HTR-8/SVneo (cell line): ENCODE data around the gene RORC.

Source experiments
- DNase-seq: peaks from one replicate; pipeline ENCODE4 v3.0.0; 2011; ENCODE audit warnings: low spot score, mixed read lengths; ENCODE audit not compliant: insufficient read length
- FAIRE-seq: peaks from 2 replicates; lab custom pipeline; 2011; peaks lifted over from hg19 to GRCh38; lab: Jason Lieb, UNC

The RORC gene

DNA sequence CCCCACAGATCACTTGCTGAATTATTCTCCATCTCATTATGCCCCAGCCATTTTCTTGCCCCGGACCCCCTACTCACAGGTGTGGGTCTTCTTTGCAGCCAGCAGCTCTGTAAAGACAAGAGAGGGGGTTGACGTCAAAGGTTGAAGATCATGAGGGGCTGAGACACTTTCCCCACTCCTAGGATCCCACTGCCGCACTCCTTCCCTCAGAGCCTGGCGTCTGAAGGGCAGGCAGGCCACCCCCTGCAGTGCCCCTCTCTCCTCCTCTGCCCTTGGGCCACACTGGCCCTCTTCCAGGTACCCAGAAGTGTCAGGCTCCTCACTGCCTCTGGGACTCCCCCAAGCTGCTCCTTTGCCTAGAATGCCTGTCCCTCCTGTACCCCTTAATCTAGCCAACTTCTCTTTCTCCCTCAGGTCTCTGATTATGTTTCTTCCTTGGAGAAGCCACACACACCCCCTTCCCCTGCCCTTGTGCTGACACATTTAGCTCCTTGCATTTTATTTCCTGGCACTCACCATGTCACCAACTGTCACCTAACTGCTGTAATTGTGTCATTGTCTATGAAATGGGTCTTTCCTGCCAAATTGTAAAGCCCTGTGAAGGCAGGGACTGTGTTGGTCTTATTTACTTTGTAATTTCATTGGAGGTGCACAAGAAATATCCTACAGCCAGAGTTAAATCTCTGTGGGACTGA lies 2.1 kb downstream of the RORC start:
- no peak for DNase-seq
- FAIRE-seq = no peak

DNA sequence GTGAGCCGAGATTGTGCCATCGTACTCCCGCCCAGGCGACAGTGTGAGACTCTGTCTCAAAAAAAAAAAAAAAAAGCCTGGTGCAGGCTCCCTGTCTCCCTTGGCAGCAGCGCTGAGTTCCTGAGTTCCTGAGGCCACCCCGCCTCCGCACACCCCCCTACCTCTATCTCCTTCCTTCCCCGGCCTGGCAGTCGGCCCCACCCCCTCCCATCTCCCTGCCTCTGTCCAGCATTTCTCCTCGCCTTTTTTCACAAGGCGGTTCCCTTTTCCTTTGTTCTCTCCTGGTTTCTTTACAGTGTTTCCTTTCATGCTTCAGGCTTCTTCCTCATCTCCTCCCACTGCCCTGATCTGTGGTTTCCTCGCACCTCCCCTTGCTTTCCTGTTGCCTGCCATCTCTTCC lies 2.7 kb downstream of the RORC start:
- DNase-seq = peak; percentile 64
- FAIRE-seq = no peak

DNA sequence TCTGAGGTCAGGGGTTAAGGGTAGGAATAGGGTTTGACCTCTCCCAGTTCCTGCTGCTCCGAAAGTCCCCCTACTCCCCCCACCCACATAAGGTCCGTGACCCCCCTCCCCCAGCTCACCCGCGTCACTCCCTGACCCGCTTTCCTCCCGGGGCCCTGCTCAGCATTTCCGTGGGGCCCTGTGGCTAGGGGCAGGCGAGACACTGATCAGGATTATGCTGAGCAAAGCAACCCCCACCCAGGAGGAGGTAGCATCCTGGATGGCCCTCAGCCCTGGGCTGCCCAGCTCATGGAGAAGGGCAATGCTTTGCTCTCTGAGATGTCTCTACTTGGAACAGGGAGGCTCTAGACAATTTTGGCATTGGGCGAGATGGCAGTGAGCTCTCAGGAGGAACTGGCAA lies 3.7 kb downstream of the RORC start:
- FAIRE-seq = no peak

DNA sequence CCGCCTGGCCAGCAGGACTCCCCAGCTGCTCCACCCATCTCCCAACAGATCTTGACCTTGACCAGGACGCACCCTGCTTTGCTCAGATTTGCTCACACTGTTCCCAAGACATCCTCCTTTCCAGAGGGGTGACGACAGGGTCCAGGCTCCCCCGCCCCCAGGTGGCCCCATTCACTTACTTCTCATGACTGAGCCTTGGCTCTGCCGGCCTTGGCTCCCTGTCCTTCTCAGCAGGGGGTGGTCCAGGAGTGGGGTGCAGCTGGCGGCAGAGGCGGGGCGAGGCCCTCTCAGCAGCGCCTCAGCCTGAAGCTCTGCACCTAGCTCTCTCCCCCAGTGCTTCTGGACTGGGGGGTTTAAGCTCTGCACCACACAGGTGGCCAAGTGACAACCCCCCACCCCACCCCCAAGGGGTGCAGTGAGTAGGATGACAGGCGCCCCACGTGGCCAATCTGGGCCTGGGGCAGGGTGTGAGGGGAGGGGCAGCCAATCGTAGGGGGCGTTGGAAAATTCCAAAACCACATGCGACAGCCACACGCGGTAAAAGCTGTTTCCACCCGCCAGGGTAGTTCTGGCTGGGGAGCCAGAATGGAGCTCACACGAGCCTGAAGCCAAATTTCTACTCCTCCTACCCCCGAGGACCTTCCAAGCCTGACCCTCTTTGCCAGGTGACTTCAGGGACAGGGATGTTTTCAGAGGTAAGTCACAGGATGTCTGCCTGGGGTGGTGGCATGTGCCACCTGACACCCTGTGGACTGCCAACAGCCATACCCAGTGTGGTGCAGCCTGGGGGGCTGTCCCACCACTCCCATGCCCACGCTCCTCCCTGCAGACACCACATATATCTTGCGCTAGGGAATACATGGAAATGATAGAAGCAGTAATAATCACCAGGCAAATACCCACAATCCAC lies 5.6 kb downstream of the RORC start:
- FAIRE-seq (no peak), DNase-seq (no peak)

More for the DNA sequence above, 3.7 kb downstream of the RORC start:
- DNase-seq = no peak

DNA sequence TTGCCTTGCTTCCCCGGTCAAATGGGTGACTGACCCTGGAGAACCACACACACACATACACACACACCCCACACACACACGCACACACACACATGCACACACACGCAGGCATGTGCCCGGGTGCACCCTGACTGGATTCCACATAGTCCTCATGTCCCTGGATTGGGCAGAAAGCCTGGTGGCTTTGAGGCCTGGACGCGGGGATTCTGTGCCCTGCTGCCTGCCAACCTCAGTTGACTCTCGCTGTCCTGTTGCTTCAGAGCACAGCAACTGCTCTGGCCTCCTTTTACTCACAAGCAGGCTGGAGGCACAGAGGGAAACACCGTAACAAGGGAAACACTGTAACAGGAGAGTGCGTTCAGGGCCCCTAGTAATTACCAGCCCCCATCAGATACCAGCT lies 6.4 kb downstream of the RORC start:
- FAIRE-seq (no peak), DNase-seq (no peak)

DNA sequence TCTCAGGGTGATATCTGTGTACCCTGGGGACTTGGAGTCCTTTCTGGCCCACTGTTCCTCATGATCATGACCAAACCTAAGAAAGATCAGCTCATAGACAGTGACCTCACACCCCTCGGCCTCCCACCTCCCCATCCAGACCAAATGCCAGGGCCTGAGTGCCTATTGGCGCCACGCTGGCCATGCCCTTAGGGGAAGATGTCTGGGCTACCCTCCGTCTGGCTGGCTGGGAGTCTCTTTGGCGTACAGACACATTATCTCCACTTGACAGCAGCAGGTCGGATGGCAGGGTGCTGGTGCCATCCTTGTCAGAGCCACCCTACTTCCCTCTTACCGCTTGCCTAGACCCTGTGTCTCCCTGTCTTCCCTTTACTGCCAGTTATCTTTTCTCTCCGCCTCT lies 8.4 kb downstream of the RORC start:
- DNase-seq (no peak), FAIRE-seq (no peak)

DNA sequence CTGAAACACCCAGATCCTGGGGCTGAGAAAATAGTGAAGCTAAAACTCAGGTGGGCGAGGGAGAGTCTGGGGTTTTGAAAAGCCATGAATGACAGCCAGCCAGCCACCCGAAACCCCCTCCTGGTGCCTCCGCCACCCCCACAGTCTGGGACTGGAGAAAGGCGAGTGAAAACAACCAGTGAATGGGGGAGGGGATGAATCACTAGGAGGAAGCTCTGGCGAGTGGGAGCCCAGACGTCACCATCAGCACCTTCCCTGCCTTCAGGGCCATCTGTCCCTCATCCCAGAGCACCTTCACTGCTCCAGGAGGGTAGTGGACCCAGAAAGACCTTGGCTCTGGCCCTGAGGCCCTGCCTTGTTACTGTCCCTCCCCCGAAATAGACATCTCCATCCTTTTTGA lies 9.2 kb downstream of the RORC start:
- DNase-seq = no peak
- no peak for FAIRE-seq

DNA sequence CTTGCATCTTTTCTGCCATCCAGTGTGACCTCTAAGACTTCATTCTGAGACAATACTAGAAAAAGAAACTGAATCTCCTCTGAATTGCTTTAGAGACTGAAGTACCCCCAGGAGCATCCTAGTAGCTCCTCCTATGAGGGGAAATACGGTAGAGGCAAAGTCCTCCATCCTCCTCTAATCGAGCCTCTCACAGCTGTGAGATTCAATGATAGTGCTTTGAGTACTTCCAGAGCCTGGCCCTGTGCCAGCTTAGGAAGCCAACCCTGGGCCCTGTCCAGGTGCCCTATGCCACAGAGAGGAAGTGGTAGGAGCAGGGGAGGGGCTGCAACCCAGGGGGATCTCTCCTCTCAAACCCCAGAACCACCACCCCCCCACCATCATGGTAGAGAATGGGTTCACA lies 10.7 kb downstream of the RORC start:
- no peak for FAIRE-seq

DNA sequence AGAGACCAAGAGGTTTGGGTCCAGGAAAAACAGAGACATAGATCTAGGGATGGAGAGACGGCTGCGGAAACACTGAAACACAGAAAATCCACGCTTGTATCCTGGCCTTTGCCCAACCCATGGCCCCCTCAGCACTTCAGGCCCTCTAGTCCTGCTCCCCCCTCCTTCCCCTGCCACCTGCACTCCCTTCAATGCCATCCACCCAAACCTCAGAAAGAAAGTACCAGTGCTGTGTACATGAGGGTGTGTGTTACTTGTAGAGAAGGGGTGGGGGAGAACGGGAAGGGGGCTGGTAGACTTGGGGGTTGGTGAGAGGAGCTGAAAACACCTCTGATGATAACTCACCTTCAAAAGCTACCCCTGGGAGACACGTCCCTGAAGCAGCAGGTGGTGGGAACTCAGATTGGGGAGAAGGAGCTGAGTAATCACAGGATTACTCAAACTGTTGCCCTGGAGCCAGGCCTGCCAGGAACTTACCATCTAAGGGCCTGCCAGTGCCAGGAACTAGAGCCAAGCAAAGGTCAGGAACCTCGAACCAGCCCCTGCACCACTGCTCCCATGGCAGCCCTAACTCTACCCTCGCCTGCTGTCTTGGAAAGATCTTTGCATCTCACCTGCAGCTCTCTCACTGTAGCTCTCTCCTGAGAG lies 11.5 kb downstream of the RORC start:
- FAIRE-seq (no peak), DNase-seq (no peak)

More for the DNA sequence above, 10.7 kb downstream of the RORC start:
- DNase-seq = no peak

DNA sequence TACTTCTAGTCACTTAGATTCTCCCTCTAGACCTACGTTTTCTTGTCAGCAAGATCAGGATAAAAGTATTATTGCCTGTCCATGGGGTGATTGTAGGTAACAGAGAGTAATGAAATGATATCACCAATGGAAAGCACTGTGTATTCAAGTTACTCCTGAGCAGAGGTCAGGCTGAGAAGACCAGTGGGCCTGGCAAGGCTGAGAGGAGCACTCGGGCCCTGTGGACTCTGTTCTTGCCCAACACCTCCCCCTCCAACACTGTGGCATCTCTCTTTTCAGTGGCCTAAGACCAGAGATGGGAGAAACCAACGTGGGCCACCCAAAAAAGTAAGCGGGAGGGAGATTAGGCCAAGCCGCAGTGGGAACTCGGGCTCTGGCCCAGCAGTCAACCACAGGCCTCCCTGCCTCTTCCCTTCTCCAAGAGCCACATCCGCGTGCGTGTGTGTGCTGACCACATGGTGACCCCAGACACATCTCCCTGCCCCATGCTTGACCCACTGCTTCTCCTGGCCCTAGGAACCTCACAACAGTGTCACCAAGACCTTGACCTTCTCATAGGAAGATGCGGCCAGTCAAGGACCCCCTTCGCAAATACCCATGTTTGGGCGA lies 12.3 kb downstream of the RORC start:
- FAIRE-seq = no peak

DNA sequence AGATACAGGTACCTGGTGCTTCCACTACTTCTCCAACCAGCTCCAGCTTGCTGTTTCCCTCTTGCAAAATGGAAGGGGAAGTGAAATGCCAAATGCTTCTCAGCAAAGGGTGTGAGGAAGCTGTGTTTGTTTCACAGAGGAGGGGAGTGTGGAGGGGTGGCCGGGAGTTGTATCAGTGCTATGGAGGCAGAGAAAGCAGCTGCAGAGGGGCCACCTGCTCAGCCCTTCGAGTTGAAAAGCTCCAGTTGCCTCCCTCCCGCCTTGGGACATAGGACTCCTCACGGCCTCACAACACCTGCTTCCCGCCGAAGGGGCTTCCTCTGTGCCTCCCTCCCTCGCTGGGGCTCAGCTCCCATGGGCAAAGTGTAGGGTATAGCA lies 14.3 kb downstream of the RORC start:
- no peak for DNase-seq
- no peak for FAIRE-seq

More for the DNA sequence above, 12.3 kb downstream of the RORC start:
- no peak for DNase-seq

DNA sequence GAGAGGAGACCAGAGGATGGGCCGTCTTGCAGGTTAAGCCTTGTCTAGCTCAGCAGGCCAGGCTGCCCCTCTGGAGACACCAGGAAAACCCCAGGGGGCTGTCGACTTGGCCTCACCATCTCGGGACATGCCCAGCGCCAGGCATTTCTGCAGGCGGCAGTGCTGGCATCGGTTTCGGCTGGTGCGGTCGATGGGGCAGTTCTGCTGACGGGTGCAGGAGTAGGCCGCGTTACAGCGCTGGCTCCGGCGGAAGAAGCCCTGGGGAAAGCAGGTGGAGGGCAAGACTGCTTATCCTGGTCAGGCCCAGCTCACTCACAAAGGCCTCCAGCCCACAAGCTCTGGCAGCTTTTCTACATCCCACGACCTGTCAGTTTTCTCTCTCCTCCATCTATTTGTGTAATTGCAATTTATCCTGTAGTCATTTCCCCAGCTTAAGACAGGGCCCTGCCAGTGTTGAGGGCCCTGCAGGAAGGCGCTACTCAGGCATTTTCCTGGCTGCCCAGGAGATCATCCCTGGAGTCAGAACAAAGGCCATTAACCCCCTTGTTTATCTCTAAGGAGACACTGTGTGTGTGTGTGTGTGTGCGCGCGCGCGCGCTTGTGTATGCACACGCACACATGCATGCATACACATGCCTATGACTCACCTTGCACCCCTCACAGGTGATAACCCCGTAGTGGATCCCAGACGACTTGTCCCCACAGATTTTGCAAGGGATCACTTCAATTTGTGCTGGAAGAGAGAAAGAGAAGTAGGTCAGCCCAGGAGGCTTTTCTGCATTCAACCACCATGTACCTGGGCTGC lies 14.9 kb downstream of the RORC start:
- FAIRE-seq (no peak), DNase-seq (no peak)

DNA sequence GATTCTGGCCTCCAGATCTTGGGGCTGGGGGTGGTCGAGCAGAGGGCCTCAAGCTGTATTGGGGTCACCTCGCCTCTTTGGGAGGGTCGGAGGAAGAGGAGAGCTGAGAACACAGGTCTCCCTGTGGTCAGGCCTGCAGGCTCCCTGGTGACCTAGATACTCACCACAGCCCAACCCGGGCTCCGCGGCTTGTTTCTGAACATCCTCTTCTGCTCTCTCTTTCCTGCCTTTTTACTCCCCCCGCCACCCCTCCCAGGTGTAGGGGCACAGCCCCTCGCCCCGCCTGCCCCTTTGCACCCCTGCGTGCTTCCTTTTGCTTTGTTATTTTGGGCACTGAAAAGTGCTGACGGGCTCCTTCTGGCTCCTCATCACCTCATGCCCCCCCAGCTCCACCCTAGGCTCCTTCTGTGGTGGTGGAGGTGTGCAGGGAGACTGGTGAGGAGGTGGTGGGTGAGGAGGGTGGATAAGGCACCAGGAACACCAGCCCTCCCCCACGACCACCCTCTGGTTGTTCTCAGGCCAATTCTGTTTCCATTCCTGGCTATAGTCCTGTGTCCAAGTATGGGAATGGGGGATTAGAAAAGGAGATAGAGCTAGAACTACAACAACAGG lies 15.8 kb downstream of the RORC start:
- DNase-seq (no peak), FAIRE-seq (no peak)

DNA sequence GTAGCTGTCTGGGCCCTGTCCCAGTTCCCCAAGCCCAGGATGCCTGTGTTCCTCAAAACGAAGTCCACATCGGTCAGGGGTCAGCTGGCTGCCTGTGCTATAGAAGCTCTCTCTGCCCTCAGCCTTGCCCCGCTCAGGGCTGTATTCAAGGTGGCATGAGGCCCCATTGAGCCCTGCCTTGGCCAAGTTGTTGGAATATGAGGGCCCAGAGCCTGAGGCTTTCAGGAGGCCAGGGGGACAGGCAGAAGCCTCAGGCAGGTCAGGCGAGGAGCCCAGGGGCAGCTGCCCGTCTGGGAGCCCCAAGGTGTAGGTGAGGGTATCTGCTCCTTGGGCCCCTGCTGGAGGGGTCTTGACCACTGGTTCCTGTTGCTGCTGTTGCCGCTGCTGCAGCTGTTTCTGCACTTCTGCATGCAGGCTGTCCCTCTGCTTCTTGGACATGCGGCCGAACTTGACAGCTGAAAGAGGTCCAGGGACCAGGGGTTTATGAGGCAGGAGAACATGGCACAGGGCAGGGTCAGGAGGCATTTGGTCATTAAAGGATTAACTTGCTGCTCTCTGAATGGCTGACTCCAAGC lies 16.5 kb downstream of the RORC start:
- DNase-seq = no peak
- FAIRE-seq = no peak

DNA sequence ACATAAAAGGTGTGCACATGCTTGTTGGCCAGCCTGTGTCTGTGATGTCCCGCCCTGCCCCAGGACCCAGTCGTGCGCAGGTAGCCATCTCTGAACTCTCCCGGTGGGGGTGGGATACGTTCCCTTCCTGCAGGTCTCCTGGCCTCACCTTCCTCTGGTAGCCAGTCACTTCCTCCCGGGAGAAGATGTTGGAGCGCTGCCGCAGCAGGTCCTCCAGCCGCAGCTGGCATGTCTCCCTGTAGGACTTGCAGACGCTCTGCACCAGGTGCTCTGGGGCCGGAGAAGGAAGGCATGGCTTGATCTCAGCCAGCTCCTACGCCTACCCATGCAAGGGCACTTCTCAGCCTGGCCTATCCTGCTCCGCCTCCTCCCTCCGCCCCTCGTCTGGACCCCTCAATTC lies 17.2 kb downstream of the RORC start:
- no peak for FAIRE-seq

DNA sequence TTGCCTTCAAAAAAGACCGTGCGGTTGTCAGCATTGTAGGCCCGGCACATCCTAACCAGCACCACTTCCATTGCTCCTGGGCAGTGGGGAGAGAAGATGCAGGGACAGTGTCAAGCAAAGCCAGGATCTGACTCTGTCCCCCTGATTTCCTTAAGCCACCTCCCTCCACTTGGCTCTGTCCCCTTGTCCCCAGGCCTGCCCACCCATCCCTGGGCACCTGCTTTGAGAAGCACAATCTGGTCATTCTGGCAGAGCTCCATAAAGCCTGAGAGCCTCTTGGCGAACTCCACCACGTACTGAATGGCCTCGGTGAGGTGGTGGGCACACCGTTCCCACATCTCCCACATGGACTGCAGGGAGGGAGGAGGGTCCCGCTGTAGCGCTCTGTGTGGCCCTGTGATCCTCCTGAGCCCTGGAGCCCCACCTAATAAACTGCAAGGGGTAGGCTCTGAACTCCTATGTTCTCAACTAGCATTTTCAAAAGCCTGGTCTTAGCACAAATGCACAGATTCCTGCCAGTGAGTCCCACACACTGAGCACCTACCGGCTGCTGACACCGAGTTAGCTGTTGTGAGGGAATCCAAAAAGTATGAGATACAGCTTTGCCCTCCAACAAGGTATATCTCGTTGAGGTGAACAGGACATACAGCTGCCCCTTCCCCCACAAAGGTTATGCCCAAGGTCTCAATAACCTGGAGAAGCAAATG lies 18.2 kb downstream of the RORC start:
- DNase-seq (no peak), FAIRE-seq (no peak)

More for the DNA sequence above, 17.2 kb downstream of the RORC start:
- DNase-seq = no peak

DNA sequence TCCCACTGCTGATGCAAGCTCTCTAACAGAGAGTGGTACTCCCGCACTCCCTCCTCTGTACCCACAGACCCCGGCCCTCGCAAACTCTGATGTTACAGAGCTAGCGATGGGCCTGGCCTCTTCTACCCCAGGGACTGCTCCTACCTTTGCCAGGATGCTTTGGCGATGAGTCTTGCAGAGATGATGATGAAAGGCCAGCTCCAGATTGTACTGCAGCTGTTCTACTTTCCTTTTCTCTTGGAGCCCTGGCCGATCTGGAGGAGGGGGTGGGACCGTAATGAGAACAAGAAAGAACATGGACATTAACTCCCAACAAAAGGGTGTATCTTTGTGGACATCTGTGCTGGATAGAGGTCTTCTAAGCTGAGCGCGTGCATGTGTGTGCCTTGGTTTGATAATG lies 20.4 kb downstream of the RORC start:
- FAIRE-seq = no peak

DNA sequence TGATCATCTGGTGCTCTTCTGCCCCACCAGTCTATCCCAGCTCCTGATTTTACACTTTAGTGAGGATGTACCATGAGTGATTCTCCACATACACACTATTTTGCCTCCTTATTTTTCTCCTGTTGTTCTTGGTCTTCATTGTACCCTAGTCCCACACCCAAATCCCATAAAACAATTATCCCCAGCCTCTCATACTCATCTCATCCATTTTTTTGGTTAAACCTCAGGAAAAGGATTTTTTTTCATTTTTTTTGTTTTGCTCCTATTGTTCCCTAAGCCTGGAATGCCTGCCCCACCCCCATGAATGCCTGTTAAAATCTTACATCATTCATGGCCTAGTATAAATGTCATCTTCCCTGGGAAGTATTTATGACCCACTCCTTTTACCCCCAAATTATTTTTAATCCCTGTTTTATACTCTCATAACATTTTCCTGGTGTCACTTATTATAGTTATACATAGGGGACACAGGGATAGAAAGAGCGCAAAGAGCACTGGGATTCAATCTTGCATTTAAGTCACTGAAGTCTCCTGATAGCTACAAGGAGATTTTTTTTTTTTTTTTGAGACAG lies 21.5 kb downstream of the RORC start:
- FAIRE-seq (no peak), DNase-seq (no peak)

More for the DNA sequence above, 20.4 kb downstream of the RORC start:
- no peak for DNase-seq
